ENCODE data around the gene HAND1.

The HAND1 gene

DNA sequence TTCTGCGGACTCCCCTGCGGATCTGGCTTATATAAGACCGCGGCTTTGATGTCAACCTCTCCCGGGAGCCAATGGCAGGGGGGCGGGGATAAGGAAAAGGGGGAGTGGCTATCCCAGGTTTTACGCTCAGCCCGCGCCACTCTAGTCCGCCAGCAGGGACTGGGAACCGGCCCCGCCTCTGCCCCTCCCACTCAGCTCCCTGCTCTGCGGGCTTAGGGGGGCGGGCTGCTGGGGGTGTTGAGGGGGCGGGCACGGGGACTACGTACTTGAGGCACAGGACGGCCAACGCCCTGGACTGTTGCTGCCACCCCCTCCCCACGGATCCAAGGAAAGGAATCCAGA is at the start of gene HAND1:
Gene HAND1 (minus strand): TSS at position 4 of the 342 bp plus-strand sequence. CDS start 219 bp downstream, outside the sequence.
- H3K27ac Mint-ChIP-seq: peak within 1 kb of the TSS; percentile 91
- H3K36me3 Mint-ChIP-seq: peaks cover 7 to 8% of the 10 kb centered on the region in 2 donors
- ATAC-seq (replicated peaks) (no peak), DNase-seq (no peak)
- H3K4me1 Mint-ChIP-seq: peaks cover 47 to 66% of the 10 kb centered on the region in 2 donors
- H3K9me3 Mint-ChIP-seq: peaks cover 0 to 1% of the 10 kb centered on the region in 2 donors
- H3K4me3 Mint-ChIP-seq: peak within 1 kb of the TSS; percentile 77 to 82
- peaks cover 80 to 94% of the 10 kb centered on the region in 2 donors for H3K27me3 Mint-ChIP-seq

DNA sequence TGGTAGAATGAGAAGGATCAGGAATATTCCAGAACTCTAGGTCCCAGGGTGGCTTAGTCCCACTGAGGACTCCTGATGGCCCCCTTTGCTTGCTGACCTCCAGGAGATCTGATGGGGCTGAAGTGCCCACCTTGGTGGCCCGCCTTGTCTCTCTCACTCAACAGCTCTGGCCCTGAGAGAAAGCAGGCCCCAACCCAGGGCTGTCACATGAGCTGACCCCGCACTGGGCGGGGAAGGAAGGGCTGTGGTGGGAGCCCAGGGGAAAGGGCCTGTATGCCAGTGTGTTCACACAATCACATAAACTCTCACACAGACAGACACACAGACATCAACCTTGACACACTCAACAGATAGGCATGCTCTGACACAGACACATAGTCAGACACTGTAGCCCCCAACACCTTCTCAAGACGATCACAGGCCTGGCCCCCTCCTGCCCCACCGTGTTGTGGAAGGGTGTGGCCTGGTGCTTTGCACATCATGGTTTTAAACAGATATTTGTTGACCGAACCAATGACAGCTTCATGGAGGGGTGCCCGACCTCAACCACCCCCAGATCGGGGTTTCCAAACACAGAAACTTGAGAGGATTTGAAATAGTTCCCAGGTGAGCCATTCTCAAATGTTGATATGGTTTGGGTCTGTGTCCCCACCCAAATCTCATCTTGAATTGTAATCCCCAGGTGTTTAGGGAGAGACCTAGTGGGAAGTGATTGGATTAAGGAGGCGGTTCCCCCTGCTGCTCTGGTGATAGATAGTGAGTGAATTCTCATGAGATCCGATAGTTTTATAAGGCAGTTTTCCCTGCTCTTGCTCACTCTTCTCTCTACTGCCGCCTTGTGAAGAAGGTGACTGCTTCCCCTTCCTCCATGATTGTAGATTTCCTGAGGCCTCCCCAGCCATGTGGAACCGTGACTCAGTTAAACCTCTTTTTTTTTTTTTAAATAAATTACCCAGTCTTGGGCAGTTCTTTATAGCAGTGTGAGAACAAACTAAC is 48.5 kb upstream of the HAND1 start:
- DNase-seq: no peak
- H3K27me3 Mint-ChIP-seq: peaks cover 44 to 55% of the 10 kb centered on the region in 2 donors
- ATAC-seq (replicated peaks): no peak
- no peaks in the 10 kb centered on the region for H3K36me3 Mint-ChIP-seq
- no peak overlapping the region for H3K4me3 Mint-ChIP-seq
- H3K4me1 Mint-ChIP-seq: no peaks in the 10 kb centered on the region
- no peaks in the 10 kb centered on the region for H3K9me3 Mint-ChIP-seq
- no peak overlapping the region for H3K27ac Mint-ChIP-seq

DNA sequence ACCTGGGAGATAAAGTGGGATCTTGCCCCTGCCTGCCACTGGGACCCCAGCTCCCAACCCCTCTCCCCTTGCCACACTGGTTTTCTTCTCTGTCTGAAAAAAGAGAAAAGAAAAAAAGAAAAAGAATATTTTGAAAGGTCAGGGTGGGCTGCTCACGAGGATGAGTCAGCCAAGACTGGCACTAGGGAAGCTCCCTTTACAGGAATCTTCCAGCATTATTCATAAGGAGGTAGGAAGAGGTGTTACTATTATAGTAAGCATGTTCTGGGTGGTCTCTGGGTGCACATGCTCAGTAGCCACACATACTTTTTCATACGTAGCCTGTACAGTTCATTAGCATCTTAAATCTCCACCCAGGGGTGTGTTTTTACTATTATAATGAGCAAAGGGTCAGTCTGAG is 46.8 kb upstream of the HAND1 start:
- H3K27ac Mint-ChIP-seq: no peak overlapping the region
- H3K36me3 Mint-ChIP-seq: no peaks in the 10 kb centered on the region
- H3K4me1 Mint-ChIP-seq: peaks cover 0 to 4% of the 10 kb centered on the region in 2 donors
- no peak for ATAC-seq (replicated peaks)
- no peak overlapping the region for H3K4me3 Mint-ChIP-seq
- DNase-seq: no peak
- peaks cover 50 to 62% of the 10 kb centered on the region in 2 donors for H3K27me3 Mint-ChIP-seq
- H3K9me3 Mint-ChIP-seq: no peaks in the 10 kb centered on the region

DNA sequence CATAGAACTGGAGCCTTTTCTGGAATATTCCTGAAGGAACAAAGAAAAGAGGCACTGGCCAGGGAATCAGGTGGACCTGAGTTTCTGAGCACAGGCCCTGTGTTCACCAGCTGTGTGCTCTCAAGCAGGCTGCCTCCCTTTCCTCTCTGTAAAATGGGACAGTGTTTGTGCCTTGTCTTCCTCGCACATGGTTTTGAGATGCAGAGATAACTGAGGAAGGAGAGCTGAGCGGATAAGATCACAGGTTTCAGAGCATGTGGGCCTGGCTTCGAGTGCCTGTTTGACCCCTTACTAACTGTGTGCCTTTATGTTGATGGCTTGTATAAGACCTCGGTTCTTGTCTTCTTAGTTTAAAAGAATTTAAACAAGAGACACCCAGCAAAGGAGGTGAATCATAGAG is 46.2 kb upstream of the HAND1 start:
- Mint-ChIP-seq H3K4me3 (no peak overlapping the region), H3K27me3 (peaks cover 57 to 69% of the 10 kb centered on the region in 2 donors)
- ATAC-seq (replicated peaks): no peak

DNA sequence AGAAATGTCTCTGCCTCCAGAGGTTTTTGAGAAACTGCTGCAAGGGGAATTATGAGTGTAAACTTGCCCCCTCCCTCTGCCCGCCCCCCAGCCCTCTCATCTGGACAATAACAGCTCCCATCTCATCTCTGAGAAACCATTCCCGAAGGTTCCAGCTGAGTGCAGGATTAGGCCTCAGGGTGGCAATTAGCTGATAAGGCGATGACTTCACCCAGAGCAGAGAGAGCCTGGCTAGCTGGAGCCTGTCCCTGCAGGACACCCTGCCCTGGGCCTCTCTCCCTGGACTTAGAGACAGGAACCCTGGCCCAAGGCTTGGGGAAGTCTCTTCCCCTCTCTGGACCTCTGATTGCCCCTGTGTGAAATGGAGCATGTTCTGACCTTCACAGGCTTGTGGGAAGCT is 45.7 kb upstream of the HAND1 start:
- Mint-ChIP-seq H3K36me3 (no peaks in the 10 kb centered on the region), H3K4me3 (no peak overlapping the region), H3K9me3 (no peaks in the 10 kb centered on the region), H3K4me1 (peaks cover 0 to 4% of the 10 kb centered on the region in 2 donors), H3K27me3 (peaks cover 61 to 73% of the 10 kb centered on the region in 2 donors), H3K27ac (no peak overlapping the region)
- DNase-seq (no peak), ATAC-seq (replicated peaks) (no peak)

More for the DNA sequence above, 46.2 kb upstream of the HAND1 start:
- Mint-ChIP-seq H3K9me3 (no peaks in the 10 kb centered on the region), H3K27ac (no peak overlapping the region), H3K36me3 (no peaks in the 10 kb centered on the region), H3K4me1 (peaks cover 0 to 4% of the 10 kb centered on the region in 2 donors)
- DNase-seq: no peak

DNA sequence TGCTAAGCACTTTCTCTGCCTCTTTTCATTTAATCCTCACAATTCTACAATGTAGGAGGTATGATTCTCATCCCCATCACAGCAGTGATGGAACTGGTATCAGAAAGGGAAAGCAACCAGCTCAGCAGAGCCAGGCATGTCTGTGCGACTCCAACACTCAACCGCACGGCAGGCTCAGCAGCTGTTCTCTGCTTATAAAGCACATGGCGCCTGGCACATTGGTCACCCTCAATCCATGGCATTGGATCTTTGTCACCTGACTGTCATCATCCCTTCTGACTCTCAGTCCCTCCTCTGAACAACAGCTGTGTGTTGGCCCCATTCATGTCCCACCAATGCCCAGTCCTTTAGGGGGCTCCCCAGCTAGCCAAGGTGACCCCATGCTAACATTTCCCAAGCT is 45.1 kb upstream of the HAND1 start:
- H3K4me3 Mint-ChIP-seq: no peak overlapping the region
- no peaks in the 10 kb centered on the region for H3K9me3 Mint-ChIP-seq
- peaks cover 0 to 4% of the 10 kb centered on the region in 2 donors for H3K4me1 Mint-ChIP-seq
- no peaks in the 10 kb centered on the region for H3K36me3 Mint-ChIP-seq
- DNase-seq: no peak
- no peak overlapping the region for H3K27ac Mint-ChIP-seq
- H3K27me3 Mint-ChIP-seq: peaks cover 63 to 76% of the 10 kb centered on the region in 2 donors
- no peak for ATAC-seq (replicated peaks)

DNA sequence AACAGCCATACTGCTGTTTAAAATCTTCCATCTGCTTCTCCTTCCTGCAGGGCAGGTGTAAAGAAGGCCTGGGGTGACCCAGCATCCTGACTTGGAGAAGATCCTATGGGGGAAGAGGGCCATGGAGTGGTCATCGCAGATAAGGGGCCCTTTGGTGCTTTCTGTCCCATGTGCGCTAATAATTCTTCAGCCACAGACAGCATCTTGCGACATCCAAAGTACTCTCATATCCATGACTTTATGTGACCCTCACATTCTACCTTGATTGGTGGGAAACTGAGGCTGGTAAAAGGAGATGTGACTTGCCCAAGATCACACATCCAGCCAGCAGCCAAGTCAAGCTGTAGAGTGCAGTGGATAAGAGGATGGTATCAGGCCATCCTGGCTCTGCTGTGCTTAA is 44.3 kb upstream of the HAND1 start:
- H3K36me3 Mint-ChIP-seq: no peaks in the 10 kb centered on the region
- peaks cover 64 to 70% of the 10 kb centered on the region in 2 donors for H3K27me3 Mint-ChIP-seq
- ATAC-seq (replicated peaks) (no peak), DNase-seq (no peak)
- H3K27ac Mint-ChIP-seq: no peak overlapping the region
- peaks cover 0 to 4% of the 10 kb centered on the region in 2 donors for H3K4me1 Mint-ChIP-seq
- no peaks in the 10 kb centered on the region for H3K9me3 Mint-ChIP-seq
- no peak overlapping the region for H3K4me3 Mint-ChIP-seq

DNA sequence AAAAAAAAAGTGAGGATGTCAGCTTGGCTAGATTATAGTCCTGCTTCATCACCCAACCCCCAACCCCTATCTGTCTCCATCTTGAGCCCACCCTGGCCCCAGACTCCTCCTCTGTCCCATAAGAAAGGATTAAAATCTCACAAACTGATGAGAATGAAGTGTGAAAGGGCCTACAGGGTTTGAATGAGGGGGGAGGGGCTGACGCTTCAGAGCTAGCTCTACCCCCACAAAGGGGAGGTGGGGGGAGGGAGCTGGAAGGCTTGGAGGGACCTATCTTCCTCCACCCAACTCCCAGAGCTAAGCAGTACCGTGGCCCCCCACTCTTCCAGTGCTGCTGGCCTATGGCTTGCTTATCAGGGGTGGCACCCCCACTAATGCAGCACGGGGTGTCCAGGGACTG is 43.7 kb upstream of the HAND1 start:
- no peak for ATAC-seq (replicated peaks)
- Mint-ChIP-seq H3K27me3 (peaks cover 67 to 73% of the 10 kb centered on the region in 2 donors), H3K4me3 (no peak overlapping the region), H3K27ac (no peak overlapping the region), H3K9me3 (no peaks in the 10 kb centered on the region), H3K4me1 (peaks cover 0 to 4% of the 10 kb centered on the region in 2 donors), H3K36me3 (no peaks in the 10 kb centered on the region)
- DNase-seq: no peak

DNA sequence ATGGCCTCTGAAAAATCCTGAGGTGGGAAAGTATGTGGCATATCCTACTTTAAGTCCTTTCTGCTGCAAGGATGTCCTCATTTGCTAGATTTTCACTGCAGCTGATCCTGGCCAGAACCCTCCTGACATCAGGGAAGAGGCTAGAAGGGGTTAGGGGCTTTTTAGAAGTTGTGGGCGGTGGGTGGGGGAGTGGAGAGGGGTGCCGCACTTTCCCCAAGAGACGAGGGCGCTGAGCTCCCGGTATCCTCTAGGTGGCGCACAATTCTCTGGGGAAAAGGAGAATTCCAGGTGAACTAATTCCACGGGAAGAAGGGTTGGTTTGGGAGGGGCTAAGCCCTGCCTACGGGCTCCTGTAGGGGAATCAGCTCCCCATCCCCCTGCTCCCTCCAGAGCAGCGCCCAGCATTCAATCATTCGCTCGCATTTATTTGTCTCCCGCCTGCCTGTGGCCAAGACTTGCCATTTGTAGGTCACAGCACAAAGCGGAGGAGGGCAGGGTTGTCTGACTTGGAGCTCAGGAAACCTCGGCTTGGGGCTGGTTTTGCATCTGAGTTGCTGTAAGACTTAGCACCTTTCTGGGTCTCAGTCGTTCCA is 42.9 kb upstream of the HAND1 start:
- ATAC-seq (replicated peaks) (no peak), DNase-seq (no peak)
- no peaks in the 10 kb centered on the region for H3K9me3 Mint-ChIP-seq

DNA sequence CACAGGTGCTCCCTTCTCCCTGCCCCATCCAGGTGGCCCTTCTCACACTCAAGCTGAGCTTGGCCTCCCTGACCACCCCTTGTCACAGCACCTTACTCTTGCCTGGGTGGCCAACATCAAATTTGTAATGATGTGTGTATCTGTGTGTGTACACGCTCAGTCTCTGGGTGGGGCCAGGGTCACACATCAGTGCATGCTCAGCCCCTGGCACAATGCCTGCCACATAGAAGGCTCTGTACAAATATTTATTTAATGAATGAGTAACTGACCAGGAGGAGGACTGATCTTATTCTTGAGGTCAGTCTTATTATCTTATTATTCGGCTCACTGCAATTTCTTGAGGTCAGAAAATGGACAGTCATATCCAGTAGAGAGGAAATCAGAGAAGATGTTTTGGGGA is 41.3 kb upstream of the HAND1 start:
- DNase-seq: no peak
- Mint-ChIP-seq H3K36me3 (no peaks in the 10 kb centered on the region), H3K4me3 (no peak overlapping the region), H3K9me3 (no peaks in the 10 kb centered on the region), H3K27me3 (peaks cover 73% of the 10 kb centered on the region in 2 donors), H3K4me1 (peaks cover 0 to 7% of the 10 kb centered on the region in 2 donors), H3K27ac (no peak overlapping the region)
- ATAC-seq (replicated peaks): no peak

More for the DNA sequence above, 42.9 kb upstream of the HAND1 start:
- Mint-ChIP-seq H3K36me3 (no peaks in the 10 kb centered on the region), H3K27me3 (peaks cover 65 to 69% of the 10 kb centered on the region in 2 donors), H3K4me3 (peak overlapping the region in 1 of 2 donors; percentile 22), H3K4me1 (peaks cover 0 to 4% of the 10 kb centered on the region in 2 donors), H3K27ac (no peak overlapping the region)

DNA sequence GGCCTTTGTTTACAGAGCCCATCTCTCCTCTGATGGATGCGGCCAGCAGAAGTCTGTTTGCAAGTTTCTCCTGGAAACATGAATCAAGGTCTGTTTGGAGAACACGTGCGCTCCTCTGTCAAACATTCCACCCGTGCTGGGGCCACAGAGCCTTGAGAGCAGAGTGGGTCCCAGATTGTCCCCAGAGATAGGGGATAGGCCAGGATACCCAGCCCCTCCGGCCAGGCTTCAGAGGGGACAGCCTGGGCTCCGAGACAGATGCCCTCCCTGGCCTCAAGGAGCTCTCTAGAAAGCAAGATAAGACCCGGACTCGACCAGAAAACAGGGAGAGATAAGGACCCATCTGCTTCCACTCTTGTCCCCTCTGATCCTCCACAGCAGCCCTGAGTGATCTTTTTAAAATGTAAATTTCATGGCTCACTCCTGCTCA is 40.4 kb upstream of the HAND1 start:
- ATAC-seq (replicated peaks) (no peak), DNase-seq (no peak)
- H3K36me3 Mint-ChIP-seq: no peaks in the 10 kb centered on the region
- no peak overlapping the region for H3K4me3 Mint-ChIP-seq
- peaks cover 69 to 76% of the 10 kb centered on the region in 2 donors for H3K27me3 Mint-ChIP-seq
- H3K4me1 Mint-ChIP-seq: peaks cover 6 to 14% of the 10 kb centered on the region in 2 donors
- no peaks in the 10 kb centered on the region for H3K9me3 Mint-ChIP-seq
- no peak overlapping the region for H3K27ac Mint-ChIP-seq

DNA sequence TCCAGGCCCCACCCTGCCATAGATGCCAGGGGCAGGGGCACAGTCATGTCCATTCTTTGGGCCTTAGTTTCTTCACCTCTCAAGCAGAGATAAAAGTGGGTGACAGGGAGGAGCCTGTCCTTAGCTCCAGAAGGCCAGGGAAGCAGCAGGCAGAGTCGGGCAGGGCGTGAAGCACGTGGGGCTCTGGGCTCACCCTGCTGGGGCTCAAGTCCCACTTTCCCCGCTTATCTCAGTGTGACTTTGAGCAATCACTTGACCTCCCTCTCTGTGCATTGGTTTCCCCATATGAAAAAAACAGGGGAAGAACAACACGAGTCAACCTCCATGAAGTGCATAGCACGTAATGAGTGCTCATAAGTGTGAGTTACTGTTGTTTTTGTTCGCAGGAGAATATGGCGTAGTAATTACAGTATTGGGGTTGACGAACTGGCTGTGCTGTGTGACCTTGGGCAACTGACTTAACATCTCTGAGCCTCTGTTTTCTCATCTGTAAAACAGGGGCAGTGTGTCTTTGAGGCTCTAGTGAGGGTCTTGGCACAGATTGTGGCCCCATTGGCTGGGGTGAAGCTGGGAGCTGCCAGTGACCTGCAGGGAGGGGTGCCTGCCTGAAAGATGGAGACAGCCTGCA is 39.9 kb upstream of the HAND1 start:
- H3K36me3 Mint-ChIP-seq: no peaks in the 10 kb centered on the region
- DNase-seq: no peak
- H3K9me3 Mint-ChIP-seq: no peaks in the 10 kb centered on the region
- no peak overlapping the region for H3K4me3 Mint-ChIP-seq
- ATAC-seq (replicated peaks): no peak
- H3K4me1 Mint-ChIP-seq: peaks cover 8 to 16% of the 10 kb centered on the region in 2 donors
- H3K27ac Mint-ChIP-seq: no peak overlapping the region
- peaks cover 63 to 75% of the 10 kb centered on the region in 2 donors for H3K27me3 Mint-ChIP-seq

DNA sequence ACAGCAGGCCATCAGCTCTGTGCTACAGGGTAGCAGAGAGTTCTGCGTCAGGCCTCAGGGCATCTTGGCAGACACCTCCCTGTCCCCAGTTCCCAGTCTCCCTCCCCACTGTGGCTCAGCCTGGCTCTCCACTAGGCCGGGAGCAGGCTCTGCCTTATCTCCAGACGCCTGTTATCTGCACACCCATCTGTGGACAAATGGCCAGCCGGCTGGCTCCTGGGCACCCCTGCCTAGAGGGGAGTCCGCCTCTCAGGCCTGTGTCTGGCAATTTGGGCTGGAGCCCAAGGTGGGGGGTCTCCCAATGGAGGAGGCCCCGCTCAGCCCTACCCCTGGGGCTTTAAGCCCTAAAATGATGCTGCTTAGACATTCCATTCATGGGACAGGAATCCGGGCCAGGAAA is 39.2 kb upstream of the HAND1 start:
- Mint-ChIP-seq H3K27ac (no peak overlapping the region), H3K27me3 (peaks cover 56 to 69% of the 10 kb centered on the region in 2 donors)
- ATAC-seq (replicated peaks): no peak

DNA sequence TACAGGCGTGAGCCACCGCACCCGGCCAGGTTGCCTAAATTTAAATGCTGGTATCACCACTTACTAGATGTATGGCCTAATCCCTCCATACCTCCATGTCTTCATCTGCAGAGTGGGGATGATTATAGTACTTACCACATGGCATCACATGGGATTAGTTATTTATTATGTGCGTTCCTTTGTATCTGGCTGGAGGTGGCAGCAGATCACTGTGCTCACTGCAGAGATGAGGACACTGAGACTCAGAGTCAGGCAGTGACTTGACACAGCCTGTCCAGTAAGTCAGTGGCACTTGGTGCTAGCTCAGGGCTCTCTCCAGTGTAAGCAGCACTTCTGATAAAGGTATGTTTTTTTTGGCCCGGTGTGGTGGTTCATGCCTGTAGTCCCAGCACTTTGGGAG is 38.4 kb upstream of the HAND1 start:
- ATAC-seq (replicated peaks) (no peak), DNase-seq (no peak)
- Mint-ChIP-seq H3K9me3 (no peaks in the 10 kb centered on the region), H3K27ac (no peak overlapping the region), H3K4me3 (no peak overlapping the region), H3K27me3 (peaks cover 50 to 63% of the 10 kb centered on the region in 2 donors), H3K4me1 (peaks cover 8 to 16% of the 10 kb centered on the region in 2 donors), H3K36me3 (no peaks in the 10 kb centered on the region)

More for the DNA sequence above, 39.2 kb upstream of the HAND1 start:
- H3K4me1 Mint-ChIP-seq: peaks cover 8 to 16% of the 10 kb centered on the region in 2 donors
- H3K4me3 Mint-ChIP-seq: no peak overlapping the region
- no peak for DNase-seq
- no peaks in the 10 kb centered on the region for H3K9me3 Mint-ChIP-seq
- no peaks in the 10 kb centered on the region for H3K36me3 Mint-ChIP-seq

Measured in stimulated activated naive B cell treated with anti-CD40 and anti-IgM and Interleukin-4, amounts not matched to agents 10 μg/mL and 1 μg/mL and 100 μg/mL, for 72 hours (primary cell).